ENCODE results near the gene STIP1.

The STIP1 gene

DNA sequence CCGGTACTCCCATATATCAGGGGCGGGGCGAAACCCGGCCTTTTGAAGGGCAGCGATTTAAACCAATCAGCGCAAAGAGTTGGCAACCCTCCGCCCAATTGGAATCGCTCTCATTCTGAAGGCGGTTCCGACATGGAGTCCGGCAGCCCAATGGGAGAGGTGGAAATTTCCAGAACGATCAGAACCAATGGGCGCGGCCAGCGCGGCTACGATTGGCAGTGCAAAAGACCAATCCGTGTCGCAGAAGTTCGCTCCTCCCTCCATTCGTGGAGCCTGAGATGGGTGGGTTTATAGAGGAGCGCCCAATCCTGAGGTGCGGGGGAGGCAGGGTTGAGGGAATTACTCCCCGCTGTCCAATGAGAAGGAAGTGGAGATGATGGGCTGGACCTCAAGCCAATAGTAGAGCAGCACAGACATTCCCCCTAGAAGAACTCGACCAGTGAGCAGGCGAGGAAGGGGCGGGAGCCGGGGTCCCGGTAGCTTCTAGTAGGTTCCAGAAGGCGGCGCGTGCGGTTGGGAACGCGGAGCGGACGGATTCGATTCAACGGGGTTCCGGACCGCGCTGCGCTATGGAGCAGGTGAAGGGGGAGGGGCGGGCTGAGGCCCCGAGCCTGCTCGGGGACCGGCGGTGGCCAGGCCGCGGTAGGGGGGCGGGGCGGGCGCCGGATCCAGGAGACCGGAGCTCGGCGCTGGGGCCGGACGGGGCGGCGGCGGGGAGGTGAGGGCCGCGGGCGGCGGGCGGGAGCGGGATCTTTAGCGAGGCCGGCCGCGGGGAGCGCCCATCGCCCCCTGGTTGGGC is at the start of gene STIP1:
TSS of gene STIP1 (plus strand) at position 479 of the 799 bp plus-strand sequence. CDS start at position 570, 91 bp downstream.
- DNase-seq: peak; percentile 100

DNA sequence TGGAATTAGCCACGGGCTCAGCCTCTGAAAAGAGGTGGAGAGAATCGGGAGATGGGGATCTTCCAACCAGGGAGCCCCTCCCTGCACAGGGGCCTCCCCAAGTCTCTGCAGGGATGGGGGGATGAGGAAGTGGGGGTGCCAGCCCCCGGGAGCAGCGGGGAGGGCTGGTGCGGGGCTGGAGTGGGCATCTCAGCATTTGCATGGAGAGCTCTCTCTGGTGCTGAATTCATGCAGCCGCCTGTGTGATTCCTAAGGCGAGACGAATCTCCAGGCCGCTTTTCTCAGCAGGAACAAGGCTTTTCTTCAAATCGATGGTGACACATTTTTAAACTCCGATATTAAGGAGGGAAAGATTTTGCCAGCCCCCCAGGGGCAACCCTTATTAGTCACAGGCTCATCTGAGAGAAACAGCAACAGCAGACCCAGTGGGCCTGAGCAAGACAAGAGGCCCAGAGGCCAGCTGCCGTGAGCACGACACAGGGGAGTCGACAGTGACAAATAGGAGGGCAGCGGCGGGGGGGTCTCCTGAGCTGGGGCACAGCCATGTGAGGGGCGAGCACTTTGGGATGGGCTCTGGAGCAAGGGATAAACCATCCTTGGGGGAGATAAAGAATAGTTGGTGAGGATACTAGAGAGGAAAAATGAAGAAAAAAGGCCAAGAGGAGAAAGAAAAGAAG is 49.1 kb upstream of the STIP1 start:
- no peak for DNase-seq

DNA sequence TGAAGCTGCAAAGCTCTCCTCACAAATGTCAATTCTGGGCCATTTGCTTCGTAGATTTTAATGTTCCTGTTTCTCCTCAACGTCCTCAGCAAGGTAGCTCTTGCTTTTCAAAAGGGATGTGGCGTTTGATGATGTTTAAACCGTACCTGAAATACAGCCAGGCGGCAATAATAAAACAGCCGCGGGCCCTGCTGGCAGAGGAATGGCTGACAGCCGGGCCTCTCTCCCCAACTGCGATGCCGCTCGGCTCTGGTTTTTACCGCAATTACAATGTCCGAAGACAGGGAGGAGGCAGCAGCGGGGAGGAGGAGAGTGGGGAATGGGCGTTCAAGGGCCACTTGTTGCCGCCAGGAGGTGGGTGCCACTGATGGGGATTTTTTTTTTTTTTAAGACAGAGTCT is 47.6 kb upstream of the STIP1 start:
- DNase-seq: no peak

DNA sequence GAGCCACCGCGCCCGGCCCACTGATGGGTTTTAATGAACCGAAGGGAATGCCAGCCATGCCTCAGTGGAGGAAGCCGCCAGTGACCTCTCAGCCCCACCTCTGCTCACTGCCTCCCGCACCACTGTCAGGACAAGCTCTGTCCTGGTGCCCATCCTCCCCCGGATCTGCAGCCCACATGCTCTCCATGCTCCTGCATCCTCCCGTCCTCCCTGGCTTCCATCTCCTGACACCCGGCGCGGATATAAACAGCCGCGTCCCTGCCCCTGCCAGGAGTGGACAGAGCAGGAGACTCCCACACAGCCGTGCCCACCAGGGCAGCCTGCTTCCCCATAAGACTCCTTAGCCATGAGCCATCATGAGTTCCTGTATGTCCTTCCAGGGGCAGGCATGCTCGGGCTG is 46.9 kb upstream of the STIP1 start:
- DNase-seq: no peak

DNA sequence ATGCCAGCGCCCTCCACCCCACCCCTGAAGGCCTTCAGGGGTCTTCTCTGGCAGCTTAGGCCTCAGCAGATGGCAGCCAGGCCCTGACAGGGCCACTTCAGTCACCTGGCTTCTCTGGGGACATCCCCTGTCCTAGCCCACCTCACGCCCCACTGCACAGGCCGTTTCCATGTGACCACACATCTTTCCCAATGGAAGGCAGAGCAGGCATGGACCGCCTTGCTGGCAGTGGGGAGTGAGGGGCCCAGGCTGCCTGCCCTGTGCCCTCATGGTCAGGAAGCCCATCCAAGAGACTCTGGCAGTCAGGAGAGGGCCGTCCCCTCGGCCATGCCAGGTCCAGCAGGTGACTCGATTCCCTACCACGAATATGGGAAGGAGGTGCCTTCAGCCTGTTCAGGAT is 45.9 kb upstream of the STIP1 start:
- DNase-seq: no peak

DNA sequence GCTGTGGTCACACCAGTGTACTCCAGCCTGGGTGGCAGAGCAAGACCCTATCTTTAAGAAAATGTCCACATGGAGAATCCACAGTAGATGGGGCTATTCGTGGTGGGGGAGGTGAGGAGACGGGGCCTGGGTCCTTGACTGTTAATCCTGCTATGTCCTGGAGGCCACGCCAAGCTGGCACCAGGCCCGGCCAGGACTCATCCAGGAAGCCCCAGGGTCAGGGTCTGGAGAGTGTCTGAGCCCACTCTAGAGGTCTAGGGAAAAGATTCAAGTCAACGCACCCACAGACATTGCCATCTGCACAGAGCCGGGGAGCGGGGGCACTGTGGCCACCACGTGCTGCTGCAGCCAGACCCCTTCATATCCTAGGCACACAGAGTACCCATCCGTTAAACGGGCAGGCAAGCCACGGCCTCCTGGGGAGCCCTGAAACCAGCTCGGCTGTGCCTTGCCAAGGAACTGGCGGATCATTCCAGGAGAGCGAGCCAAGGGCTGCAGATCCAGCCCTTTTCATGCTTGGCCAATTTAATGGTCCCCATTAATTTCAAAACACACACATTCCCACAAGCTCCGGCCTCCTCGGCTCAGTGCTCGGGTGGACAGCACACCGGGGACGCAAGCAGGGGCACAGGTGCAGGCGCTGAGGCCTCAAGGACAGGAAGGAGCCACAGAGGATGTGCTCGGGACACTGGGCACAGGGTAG is 44.7 kb upstream of the STIP1 start:
- DNase-seq: no peak

DNA sequence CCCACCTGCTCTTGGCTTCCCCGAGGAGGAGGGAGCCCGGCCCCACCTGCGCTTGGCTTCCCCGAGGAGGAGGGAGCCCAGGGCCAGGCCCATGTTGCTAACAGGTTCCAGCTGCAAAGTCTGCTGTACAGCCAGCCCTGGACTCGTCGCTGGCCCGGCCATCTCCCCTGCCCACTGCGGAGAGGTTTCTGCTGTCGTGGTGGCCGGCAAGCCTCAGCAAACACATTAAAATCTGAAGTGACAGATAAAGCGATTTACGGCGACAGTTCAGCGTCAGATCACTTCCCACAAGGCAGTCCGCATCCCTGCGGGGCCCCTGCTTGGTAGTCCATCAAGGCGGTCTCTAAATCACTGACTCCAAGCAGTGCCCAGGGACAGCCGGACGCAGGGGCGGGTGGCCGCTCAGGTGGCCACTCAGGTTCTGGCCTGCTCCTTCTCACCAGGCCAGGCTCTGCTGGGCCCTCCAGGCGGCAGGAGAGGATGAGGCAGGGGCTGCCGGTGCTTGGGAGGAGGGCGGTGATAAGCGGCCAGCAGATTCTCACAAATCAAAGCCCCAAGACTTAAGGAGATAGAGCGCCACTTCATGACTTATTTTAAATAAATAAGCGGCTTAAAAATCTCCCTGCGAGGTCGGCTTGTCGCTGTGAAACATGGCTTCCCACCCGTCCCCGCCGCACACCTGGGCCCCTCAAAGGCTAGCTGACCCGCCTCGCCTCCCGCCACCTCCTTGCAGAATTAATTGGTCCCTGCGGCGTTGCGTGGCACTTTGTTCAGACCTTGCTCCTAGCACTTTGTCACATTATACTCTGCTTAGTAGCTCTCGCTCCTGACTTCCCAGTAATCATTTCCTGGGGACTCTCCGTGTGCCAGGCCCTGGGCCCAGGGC is 41.1 kb upstream of the STIP1 start:
- no peak for DNase-seq

DNA sequence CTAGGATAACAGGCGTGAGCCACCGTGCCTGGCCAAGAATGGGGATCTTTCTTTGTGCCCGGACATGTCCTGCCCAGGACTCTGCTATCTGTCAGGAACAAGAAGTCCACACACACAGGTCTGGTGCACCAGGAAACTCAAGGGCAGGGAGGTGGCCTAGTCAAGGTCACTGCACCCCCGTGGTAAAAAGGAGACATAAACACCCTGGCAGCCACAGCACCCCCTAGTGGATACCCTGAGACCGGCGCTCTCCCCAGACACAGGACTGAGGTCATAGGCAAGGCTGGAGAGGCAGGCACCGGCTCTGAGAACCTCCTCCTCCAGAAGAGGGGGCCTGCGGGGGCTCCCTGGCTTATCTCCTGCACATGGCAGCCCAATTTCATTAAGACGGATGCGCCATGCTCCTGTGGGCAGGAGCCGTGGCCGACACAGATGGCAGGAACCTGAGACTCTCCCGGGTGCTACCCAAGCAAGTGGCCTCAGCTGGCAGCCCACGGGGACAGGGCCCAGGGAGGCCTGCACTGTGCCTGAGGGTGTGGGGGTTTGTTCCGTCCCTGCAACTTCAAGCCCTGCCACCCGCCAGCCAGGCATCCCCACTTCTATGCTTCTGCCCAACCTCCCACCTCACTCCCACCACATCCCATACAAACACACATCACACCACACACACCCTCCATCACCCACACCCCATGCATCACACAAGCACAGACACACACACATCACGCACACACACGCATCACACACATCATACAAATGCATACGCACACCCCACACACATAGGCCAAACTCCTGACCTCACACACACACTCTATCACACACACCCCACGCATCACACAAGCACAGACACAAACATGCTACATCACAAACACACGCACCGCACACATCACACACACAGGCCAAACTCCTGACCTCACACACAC is 39.7 kb upstream of the STIP1 start:
- DNase-seq: peak; percentile 78

DNA sequence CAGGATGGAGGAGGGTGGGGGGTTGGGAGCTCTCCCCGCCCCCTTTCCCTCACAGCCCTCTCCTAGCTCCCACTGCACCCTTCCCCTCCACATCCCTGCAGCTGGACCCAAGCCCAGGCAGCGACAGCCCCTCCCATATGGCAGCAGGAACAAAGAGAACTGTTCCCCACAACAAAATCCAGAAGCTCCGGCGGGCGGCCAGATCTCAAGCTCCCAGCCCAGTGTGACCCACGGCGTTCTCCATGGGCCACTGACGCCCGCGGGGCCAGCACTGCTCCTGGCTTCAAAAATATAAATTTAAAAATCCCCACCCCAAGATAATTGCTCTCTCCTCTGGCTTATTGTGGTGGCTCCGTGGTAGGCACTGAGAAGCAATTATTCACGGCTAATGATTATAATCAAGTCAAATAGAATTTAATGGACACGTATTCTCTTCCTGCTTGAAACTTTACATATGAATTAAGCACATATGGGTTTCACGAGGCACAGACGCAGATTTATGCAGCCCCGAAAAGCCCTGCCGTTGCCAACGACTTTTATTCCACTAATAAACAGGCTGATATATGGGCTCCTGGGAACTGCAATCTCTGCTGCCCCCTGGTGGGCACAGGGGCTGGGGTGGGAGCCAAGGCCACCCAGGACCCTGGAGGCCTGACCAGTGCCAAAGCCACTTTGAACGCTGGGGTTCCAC is 37.6 kb upstream of the STIP1 start:
- DNase-seq: peak; percentile 84

DNA sequence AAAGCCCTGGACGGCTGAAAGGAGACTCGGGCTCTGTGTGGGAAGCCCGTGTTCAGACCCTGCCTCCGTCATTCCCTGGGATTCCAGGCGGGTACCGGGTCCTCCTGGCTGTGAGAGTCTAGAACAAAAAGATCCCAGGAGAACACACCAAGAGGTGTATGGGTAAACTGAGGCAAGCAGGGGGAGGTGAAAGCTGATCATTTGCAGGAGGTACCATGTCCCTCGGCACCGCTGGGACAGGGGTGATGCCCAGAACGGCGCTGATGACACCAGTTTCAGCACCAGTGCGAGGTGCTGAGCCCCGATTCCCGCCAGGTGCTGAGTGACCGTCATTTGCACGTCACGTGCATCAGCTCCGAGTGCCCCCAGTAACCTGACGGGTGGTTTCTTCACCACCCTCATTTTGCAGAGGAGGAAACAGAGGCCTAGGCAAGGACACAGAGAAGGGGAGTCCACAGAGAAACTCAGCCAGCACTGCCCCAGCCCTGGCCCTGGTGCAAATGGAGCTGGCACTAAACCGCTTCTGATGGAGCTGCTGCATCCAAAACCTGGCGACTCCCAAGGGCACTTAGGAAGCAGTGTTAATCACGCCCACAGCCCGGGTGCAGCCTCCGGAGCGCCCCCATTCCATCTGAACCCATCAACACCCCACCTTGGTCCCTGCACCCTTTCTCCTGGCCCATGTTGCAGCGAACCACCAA is 36.9 kb upstream of the STIP1 start:
- DNase-seq: no peak

DNA sequence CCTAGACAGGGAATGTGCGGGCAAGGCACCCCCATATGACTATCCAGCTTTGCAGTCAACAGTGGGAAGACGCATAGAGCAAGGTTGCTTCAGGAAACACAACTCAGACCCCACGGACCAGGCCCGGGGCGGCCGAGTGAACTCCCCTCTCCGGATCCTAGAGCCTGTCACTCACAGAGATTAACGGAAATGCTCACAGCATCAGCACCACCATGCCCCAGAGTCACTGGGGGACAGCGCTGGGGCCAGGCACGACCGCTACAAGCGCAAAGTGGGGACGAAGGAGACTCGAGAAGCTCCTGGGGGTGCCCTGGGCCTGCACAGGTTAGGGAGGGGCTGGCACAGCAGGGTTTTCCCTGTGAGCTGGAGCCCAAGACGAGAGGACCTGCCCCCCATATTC is 35.9 kb upstream of the STIP1 start:
- DNase-seq: no peak

DNA sequence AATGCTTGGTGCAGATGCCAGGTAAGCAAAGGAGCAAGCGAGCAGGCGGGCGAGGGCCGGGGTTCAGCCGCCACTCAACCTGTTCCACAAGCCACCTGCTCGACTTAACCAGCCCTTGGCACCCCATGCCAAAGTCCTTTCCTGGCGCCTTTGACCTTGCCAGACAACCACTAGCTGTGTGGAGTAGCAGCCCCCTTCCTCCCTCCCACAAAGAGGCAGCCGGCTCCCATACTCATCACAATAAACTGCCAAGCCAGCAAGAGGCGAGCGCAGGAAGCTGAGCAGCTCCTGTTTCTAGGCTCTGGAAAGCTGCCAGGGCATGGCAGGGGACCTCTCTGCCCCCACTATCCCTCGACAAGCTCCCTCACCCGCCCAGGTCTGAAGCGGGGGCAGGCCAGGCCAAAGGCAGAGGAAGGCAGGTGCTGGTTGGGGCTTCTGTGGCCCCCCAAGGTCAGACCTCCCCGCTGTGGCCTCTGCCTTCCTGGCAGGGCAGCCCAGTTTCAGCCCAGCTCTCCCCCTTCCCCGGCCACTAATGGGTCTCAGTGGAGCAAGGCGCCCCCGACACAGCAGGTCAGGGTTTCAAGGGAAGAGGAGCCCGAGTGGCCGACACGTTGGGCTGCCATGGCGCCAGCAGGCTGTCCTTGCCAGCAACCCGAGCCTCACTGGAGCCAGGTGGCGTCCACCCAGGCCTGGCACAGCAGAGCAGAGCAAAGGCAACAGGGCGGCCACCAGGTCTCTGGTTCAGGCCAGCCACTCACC is 35.3 kb upstream of the STIP1 start:
- no peak for DNase-seq

DNA sequence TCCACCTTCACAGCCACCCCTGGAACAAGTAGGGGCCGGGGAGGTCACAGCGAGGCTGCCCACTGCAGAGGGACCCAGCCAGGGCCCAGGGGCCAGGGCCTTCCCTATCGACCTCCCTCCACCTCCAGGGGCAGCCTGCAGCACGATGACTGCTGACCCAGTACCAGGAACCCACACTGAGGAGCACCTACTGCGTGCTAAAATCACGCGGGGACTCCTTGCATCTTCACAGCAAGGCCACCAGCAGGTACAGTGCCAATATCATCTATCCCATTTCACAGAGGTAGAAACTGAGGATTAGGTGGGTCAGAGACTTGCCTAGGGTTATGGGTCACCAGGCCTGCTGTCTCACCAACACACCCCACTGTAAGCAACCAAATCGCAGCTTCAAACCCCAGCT is 34.6 kb upstream of the STIP1 start:
- no peak for DNase-seq

DNA sequence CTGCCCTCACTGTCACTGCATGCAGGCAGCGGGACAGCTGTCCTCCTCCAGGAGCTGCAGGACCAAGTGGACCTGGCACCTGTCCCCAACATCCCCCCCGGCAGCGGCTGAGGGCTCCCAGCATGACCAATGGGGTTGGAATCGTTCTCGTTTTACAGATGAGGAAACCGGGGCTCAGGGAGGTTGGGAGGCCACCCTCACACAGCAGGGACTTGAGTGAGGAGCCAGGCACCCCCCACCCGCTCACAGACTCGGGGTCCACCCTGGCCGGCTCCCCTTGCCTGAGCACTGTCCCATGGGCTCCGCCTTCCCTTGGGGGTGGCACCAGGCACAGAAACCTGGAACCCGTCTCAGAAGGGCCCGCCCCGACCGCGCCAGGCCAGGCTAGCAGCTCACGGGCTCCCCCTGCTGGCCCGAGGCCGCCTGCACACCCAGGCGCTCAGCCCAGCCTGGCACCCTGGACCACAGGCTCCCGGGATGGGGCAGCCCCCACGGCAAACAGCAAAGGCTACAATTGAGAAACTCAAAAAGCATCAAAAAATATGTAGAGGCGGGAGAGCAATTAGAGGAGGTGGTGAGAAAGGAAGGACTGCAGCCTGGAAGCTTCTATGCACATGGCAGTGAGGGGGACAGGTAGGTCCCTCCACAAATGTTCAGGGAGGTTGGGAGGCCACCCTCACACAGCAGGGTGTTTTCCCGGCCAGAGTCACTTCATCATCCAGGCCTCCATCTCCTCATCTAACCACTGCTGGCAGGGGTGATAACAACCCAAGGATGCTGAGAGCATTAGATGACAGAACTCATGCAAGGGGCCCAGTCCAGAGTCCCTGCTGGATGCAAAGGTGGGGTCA is 32.9 kb upstream of the STIP1 start:
- DNase-seq: peak; percentile 74

DNA sequence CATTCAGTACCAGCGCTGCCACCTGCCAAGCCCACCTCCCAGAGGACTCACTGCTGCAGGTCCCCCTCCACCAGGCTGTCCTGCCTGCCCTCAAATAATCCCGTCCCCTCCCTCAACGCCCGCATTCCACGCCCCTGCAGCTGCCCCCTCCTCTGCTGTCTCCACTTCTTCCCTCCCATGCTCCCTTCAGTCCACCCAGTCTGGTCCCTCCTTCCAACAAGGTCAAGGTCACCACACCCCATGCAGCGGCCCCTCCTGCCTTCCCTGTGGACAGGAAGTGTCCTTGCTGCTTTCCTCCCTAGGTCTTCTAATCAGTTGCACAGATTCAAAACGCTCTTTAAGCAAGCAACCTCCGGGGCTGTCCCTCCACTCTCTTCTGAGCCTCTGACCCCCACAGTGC is 32.2 kb upstream of the STIP1 start:
- no peak for DNase-seq

DNA sequence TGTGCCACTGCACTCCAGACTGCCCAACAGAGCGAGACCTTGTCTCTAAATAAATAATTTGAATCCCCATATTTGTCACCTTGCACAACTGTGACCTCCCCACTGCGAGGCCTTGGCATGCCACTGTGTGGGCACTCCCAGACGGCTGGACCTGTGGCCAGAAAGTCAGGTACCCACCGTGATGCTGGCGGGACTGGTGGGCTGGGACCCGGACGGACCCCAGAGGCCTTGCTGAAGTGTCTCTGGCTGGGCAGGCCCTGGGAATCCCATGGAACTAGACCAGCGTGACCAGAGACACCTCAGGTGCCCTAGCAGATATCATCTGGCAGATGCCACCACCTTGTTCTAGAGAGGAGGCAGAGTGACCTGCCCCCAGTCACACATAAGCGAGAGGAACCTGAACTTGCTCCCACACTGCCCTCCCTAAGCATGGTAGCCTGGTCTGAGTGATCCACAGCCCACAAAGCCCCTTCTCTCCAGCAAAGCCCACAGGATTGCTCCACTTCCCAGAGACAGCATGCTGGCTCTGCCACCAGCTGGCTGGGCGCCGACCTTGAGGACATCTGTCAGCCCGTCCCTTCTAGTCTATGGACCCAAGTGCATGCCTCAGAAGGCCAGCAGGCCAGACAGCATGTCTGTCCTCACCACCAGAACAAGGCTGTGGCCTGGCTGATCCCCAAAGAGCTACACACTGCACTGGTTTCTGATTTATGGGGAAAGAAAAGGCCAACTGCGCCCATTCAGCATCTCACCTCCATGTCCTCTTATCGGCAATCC is 29.5 kb upstream of the STIP1 start:
- no peak for DNase-seq

DNA sequence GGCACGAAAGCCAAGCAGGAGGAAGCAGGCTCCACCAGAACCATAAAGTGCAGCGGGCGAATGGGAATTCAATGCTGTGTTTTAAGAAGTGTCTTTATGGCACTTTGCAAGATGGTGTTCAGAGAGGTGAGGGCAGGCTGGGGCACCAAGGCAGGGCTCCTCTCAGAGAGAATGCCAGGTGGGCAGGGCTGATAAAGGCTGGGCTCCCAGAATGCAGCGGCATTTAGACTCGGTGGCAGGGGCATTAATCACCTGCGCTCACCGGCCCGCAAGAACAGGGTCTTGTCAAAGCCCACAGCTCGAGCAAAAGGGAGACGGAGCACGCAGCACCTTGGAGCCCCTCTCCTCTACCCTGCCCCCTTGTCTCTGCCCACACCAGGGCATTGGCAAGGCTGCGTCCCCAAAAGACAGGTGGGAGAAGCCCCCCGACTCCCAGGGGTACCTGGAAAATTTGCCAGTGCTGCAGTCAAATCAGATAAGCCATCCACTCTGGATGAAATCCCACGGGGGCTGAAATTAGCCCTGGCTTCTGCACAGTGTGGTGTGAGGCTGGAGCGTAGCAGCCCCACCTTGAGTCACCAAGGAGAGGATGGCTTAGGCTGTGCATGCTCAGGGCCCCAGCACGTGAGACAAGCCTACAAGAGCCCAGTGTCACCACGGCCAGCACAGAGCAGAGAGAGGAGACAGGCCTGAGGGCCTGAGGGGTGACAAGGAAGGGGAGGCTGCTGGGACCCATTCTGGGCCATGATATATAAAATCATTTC is 28.2 kb upstream of the STIP1 start:
- DNase-seq: no peak
